Measurements from ENCODE around the gene BSPRY.

BSPRY gene

DNA sequence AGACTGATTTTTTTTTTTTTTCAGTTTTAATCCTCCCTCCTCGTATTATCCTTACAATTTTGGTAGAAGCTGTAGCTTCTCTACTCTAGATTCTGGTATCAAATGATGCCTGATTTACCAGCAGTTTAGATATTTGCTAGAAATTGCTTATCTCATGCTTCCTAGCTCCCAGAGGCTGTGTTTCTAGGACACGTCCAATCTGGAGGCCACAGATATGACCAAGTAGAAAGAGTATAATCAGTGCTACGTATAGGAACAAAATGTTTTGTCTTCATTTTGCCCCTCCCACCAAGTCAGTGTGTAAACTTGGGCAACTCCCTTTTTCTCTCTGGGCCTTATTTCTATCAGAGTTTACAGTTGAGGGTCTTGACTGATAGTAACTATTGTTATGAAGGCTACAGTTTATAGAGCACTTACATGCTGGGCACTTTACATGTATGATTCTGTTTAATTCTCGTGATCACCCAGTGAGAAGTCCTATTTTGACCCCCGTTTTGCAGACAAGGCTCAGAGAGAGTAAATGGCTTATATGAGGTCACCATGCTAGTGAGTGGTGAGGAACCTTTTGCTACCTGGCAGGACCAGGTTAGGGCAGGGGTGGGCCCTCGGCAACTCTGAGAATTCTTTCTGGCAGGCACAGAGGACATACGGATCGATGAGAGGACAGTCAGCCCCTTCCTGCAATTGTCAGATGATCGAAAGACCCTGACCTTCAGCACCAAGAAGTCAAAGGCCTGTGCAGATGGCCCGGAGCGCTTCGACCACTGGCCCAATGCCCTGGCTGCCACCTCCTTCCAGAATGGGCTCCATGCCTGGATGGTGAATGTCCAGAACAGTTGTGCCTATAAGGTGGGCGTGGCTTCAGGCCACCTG lies 19.9 kb downstream of the BSPRY start:
- Histone ChIP-seq H3K4me3 (ENCODE audit: low read length, poor library complexity, severe bottlenecking) (no peak overlapping the region), H4K20me1 (ENCODE audit: insufficient read depth, low read length, poor library complexity, severe bottlenecking) (no peaks in the 10 kb centered on the region), H3K9ac (ENCODE audit: low read depth, low read length, poor library complexity, severe bottlenecking) (no peak overlapping the region), H3K9me3 (ENCODE audit: insufficient read depth, low read depth, low read length) (no peaks in the 10 kb centered on the region), H3K4me1 (ENCODE audit: insufficient read depth, low read length, poor library complexity, severe bottlenecking) (no peaks in the 10 kb centered on the region), H3F3A (ENCODE audit: low read depth) (no peaks in the 10 kb centered on the region), H2AFZ (ENCODE audit: low read length) (no peak overlapping the region), H3K36me3 (ENCODE audit: insufficient read depth, low read length) (no peaks in the 10 kb centered on the region), H3K4me2 (ENCODE audit: low read depth, low read length, poor library complexity, severe bottlenecking) (no peak overlapping the region), H3K27me3 (ENCODE audit: insufficient read depth, low read length, poor library complexity, severe bottlenecking) (no peaks in the 10 kb centered on the region), H3K9me2 (replicated peaks; ENCODE audit: low read depth, low read length) (no peaks in the 10 kb centered on the region), H3K79me2 (ENCODE audit: insufficient read depth, low read length) (no peaks in the 10 kb centered on the region)
- TF ChIP-seq, protein P1, sequence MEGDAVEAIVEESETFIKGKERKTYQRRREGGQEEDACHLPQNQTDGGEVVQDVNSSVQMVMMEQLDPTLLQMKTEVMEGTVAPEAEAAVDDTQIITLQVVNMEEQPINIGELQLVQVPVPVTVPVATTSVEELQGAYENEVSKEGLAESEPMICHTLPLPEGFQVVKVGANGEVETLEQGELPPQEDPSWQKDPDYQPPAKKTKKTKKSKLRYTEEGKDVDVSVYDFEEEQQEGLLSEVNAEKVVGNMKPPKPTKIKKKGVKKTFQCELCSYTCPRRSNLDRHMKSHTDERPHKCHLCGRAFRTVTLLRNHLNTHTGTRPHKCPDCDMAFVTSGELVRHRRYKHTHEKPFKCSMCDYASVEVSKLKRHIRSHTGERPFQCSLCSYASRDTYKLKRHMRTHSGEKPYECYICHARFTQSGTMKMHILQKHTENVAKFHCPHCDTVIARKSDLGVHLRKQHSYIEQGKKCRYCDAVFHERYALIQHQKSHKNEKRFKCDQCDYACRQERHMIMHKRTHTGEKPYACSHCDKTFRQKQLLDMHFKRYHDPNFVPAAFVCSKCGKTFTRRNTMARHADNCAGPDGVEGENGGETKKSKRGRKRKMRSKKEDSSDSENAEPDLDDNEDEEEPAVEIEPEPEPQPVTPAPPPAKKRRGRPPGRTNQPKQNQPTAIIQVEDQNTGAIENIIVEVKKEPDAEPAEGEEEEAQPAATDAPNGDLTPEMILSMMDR (conservative IDR thresholded peaks at IDR 0.05; ENCODE audit: low read length): no peak
- no peak for TF ChIP-seq EZH2phosphoT487 (IDR thresholded peaks at IDR 0.05; ENCODE audit: borderline replicate concordance)

DNA sequence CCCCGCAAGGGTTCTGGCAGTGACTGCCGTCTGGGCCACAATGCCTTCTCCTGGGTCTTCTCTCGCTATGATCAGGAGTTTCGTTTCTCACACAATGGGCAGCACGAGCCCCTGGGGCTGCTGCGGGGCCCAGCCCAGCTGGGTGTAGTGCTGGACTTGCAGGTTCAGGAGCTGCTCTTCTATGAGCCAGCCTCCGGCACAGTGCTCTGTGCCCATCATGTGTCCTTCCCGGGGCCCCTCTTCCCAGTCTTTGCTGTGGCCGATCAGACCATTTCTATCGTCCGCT lies 20.5 kb downstream of the BSPRY start:
- Histone ChIP-seq H3K9me2 (replicated peaks; ENCODE audit: low read depth, low read length) (no peaks in the 10 kb centered on the region), H3K4me3 (ENCODE audit: low read length, poor library complexity, severe bottlenecking) (no peak overlapping the region), H3F3A (ENCODE audit: low read depth) (no peaks in the 10 kb centered on the region), H3K4me2 (ENCODE audit: low read depth, low read length, poor library complexity, severe bottlenecking) (no peak overlapping the region), H3K36me3 (ENCODE audit: insufficient read depth, low read length) (no peaks in the 10 kb centered on the region), H3K4me1 (ENCODE audit: insufficient read depth, low read length, poor library complexity, severe bottlenecking) (no peaks in the 10 kb centered on the region), H3K9me3 (ENCODE audit: insufficient read depth, low read depth, low read length) (no peaks in the 10 kb centered on the region), H4K20me1 (ENCODE audit: insufficient read depth, low read length, poor library complexity, severe bottlenecking) (no peaks in the 10 kb centered on the region), H2AFZ (ENCODE audit: low read length) (no peak overlapping the region), H3K27me3 (ENCODE audit: insufficient read depth, low read length, poor library complexity, severe bottlenecking) (no peaks in the 10 kb centered on the region), H3K9ac (ENCODE audit: low read depth, low read length, poor library complexity, severe bottlenecking) (no peak overlapping the region), H3K79me2 (ENCODE audit: insufficient read depth, low read length) (no peaks in the 10 kb centered on the region)
- no peak for TF ChIP-seq EZH2phosphoT487 (IDR thresholded peaks at IDR 0.05; ENCODE audit: borderline replicate concordance)
- TF ChIP-seq, protein P1 (conservative IDR thresholded peaks at IDR 0.05; ENCODE audit: low read length): no peak

DNA sequence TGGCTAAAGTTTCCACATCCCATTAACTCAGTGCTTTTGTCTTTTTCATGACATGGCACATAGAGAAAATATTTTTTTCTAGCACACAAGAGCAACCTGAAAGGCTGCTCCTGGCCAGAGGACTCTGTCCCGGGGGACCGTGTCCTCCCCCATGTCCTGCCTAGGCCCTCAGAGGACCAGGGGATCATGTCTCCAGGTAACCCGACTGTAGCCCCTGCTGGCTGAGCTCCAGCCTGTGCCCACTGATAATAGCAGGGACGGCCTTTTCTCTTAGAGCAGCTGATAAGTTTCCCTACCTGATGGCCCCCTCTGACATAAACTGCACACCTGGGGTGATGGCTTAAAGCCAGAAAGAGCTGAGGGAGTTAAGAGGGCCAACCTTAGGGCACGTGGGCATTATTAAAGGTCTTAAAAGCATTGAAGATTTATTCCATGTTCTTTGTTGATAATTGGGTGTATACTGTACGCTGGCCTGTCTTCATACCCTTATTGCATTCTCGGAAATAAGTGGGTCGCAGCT lies 21.5 kb downstream of the BSPRY start:
- no peak overlapping the region for H3K4me3 ChIP-seq (ENCODE audit: low read length, poor library complexity, severe bottlenecking)
- H3K9me3 ChIP-seq (ENCODE audit: insufficient read depth, low read depth, low read length): no peaks in the 10 kb centered on the region
- no peaks in the 10 kb centered on the region for H4K20me1 ChIP-seq (ENCODE audit: insufficient read depth, low read length, poor library complexity, severe bottlenecking)
- no peaks in the 10 kb centered on the region for H3K27me3 ChIP-seq (ENCODE audit: insufficient read depth, low read length, poor library complexity, severe bottlenecking)
- no peaks in the 10 kb centered on the region for H3K4me1 ChIP-seq (ENCODE audit: insufficient read depth, low read length, poor library complexity, severe bottlenecking)
- no peak overlapping the region for H3K9ac ChIP-seq (ENCODE audit: low read depth, low read length, poor library complexity, severe bottlenecking)
- H3F3A ChIP-seq (ENCODE audit: low read depth): no peaks in the 10 kb centered on the region
- no peaks in the 10 kb centered on the region for H3K36me3 ChIP-seq (ENCODE audit: insufficient read depth, low read length)
- H3K9me2 ChIP-seq (replicated peaks; ENCODE audit: low read depth, low read length): no peaks in the 10 kb centered on the region
- TF ChIP-seq EZH2phosphoT487 (IDR thresholded peaks at IDR 0.05; ENCODE audit: borderline replicate concordance): no peak
- TF ChIP-seq, protein P1 (conservative IDR thresholded peaks at IDR 0.05; ENCODE audit: low read length): no peak
- no peak overlapping the region for H2AFZ ChIP-seq (ENCODE audit: low read length)
- no peak overlapping the region for H3K4me2 ChIP-seq (ENCODE audit: low read depth, low read length, poor library complexity, severe bottlenecking)
- H3K79me2 ChIP-seq (ENCODE audit: insufficient read depth, low read length): peaks cover 7% of the 10 kb centered on the region; the same call in 1 of the 2 replicates

Data from Loucy (cell line).